GM18519 (cell line): Measurements from ENCODE around the gene ADAM10.

Experiments used
- ATAC-seq: cut with Tn5 transposase; IDR thresholded peaks from one replicate; pipeline ENCODE4 v1.9.1; 2021; ENCODE audit warnings: mild to moderate bottlenecking, moderate library complexity; ENCODE audit not compliant: unreplicated experiment, low FRiP score

Gene ADAM10

DNA sequence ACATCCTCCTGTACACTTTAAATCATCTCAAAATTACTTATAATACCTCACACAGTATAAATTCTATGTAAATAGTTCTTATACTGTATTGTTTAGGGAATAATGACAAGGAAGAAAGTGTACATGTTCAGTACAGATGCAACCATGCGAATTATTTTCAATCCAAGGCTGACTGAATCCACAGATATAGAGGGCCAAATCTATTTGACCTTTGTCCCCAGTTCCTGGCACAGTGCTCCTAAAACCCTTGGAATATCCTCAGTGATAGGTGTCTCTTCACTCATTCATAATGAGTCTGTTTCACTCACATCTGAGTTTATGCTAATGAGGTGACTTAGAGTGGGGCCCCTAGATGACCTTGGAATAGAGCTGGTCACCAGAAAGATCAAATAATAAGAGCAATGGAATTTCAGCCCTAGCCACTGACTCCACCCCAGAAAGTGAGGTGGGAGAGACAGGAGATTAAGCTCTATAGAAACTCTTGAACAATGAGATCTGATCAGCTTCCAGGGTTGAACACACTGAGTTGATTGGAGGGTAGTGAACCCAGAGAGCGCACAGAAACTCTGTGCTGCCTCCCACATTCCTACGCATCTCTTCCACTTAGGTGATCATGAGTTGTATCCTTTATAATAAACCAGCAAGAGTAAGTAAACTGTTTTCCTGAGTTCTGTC is 65.3 kb downstream of the ADAM10 start:
- no peak for ATAC-seq

DNA sequence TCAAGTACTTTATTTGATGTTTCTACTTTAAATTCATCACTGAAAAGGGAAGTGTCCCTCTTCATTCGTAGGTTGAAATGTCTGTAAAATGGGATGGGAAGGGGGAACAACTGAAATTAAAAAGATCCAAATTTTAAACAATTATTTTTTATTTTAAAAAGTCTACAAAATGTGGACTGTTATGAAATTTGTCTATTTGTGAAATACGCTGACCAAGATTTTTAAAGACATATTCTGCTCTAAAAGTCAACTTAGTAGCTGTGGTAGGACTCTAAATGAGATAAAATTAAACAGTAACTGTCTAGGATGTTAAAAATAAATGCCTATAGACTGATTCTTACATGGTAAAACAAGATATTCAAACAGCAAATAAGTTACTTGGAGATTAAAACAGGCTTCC is 67.3 kb downstream of the ADAM10 start:
- no peak for ATAC-seq

DNA sequence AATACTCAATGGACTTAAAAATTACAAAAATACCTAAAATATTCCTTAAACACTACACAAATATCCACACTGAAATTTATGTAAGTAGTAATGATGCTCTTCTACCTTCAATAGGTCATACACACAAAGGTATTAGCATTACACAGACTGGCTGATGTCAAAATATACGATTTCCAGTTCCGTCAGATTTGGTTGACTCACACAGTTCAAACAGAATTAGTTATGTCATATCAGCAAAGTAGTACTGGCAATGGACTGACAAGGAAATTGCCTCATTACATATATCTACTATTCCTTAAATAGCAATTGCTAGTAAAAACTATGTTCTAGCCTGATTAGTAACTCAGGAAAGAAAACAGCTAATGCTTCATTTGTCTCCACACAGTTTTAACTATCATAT is 70.8 kb downstream of the ADAM10 start:
- no peak for ATAC-seq

DNA sequence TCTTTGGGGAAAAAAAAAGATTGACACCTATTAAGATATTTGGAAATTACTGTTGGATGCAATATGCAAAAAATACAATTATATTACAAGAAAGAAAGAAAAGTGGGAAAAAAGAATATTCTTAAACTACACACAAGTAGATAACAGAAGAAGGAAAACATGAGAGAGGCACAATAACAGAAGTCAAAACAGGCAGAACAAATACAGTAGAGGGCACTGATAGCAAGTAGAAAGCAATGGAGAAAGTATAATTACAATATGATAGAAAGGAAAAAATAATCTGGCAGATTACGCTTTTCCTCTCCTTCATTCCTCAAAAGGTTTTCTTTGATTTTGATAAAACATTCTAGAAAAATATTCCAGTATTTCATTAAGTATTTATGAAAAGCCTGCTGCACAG is 72.1 kb downstream of the ADAM10 start:
- no peak for ATAC-seq

DNA sequence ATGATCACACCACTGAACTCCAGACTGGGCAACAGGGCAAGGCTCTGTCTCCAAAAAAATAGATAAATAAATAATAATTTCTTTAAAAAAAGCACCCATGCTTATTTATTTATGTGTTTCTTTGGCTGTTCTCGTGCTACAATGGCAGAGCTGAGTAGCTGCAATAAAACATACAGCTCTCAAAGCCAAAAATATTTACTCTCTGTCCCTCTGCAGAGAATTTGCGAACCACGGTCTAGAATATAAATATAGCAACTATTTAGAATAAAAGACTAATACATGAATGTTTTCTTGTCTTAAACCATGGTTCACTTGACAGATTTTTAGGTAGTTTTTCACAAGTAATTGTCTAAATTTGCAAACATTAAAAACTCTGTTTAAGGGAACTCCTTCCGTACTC is 72.7 kb downstream of the ADAM10 start:
- ATAC-seq = no peak

DNA sequence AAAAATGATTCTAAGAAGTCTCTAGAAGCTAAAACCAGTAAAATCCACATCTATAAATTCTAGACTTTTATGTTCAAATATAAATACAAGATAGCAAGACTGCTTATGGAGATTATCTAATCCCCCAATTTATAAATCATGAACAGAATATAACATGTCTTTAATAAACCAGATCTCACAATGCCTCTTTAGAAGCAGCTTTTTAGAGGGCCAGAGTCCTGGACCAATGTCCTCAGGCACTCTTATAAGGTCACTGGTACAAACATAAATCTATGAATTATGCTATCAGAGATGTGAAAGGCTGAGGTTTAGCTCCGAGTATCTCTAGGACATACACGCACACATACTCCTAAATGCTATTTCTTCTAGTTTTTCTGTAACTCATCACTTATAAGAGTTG is 78.3 kb downstream of the ADAM10 start:
- no peak for ATAC-seq

DNA sequence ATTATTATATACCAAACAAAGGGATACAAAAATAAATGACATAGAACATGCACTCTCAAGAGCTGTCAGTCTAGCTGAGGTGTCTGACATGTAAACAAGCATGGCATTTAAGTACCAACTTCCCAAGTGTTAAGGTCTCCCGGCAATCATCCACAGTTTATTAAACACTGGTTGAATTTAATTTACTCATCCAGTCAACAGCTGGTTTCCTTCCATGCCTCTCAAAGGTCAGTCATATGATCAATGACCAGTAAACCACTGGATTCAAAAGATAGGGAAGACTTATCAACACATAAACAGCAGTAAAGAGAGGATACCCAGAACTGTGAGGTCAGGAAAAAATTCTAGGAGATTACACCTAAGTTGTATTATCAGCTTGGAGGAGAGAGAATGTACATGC is 80.4 kb downstream of the ADAM10 start:
- ATAC-seq = no peak

DNA sequence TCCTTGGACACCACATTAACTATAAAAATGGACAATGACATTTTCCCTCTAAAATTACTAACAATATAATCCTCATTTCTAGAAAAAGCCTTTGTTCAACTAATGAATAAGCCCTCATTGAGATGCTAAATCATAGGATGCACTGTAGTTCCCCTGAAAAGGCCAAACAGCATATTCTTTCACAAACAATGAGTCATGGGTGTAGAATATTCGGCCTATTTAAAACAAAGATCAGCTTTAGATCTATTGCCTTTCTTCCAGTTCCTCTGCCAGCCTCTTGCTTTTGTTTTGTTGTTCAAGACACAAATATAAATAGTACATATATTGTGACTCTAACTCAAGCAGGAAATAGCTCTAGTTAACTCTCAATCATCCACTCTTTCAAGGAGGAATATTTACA is 82.5 kb downstream of the ADAM10 start:
- ATAC-seq = no peak

DNA sequence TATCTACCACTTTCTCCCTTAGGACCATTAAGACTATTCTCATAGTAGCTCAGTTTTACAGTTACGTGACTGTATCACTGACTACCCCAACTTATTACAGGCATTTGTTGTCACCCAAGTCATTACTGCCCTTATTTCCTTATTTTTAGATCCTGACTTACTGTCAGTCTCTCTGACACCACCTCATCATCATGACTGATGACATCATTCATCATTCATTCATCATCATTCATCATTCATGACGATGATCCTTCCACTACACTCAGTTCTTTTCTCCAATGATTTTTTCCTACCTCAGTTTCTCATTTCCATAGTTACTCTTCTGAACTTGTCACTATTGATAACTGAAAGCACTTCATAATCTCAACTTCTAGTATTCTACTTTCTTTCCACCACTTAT is 83.8 kb downstream of the ADAM10 start:
- no peak for ATAC-seq

DNA sequence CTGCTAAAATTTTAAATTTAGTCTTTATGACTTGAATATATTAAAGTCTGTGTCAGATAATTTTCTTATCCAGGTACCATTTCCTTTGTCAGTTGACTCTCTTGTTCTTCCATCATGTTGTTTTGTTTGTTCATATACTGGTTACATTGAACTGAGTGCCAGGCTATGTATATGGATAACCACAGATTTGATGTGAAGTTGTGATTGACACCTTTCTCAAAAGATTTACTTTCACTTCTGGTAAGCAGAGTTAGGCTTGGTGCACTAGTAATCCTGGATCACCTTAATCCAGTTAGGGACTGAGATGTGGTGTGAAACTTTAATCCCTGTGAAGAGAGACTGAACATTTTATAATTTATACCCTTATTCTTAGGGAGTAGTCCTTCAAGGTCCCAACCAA is 99.4 kb downstream of the ADAM10 start:
- no peak for ATAC-seq

DNA sequence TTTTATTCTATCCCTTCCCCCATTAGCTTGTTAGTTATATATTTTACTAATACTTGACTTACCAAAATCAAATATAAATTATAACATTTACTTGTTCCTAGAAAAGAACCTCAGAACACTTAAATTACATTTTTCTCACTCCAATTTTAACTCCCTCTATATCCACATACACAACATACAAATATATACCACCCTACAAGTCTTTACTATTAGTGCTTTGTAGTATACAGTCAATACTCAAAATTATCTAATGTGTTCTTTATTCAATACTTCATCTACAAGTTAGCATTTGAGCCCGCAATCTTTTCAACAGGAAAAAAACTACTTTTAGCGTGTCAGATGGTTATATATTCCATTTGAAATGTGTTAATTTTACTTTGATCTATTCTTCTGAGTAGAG is 100.3 kb downstream of the ADAM10 start:
- ATAC-seq = no peak

DNA sequence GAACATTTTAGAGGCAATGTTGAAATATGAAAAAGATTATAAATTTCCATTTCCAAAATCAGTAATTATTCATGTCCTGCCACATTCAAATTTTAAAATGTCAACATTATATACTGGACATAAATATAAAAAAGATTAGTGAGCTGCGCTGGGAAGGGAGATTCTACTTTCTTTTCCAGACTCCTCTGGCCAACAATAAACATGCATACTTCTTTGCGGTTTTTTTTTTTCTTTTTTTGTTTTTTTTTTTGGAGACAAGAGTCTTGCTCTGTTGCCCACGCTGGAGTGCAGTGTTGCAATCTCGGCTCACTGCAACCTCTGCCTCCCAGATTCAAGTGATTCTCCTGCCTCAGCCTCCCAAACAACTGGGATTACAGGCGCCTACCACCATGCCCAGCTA is 105.5 kb downstream of the ADAM10 start:
- no peak for ATAC-seq

DNA sequence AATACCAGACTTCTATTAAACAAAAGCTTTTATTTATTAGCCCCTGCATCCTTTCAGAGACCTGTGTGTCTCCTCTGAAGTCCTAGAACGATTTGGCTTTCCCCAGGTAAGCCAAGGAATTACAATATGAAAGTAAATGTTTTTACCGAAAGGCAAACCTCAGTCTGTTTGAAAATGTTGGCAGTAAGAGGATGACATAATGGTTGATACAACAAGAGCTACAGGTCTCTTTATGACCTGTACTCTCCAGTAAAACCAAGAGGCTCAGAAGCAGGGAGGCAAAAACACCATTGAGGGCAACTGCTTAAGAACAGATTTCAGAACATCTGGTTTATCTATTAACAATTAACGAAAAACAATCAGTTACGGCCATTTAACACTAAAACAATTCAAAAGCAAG is 107.8 kb downstream of the ADAM10 start:
- ATAC-seq = no peak

DNA sequence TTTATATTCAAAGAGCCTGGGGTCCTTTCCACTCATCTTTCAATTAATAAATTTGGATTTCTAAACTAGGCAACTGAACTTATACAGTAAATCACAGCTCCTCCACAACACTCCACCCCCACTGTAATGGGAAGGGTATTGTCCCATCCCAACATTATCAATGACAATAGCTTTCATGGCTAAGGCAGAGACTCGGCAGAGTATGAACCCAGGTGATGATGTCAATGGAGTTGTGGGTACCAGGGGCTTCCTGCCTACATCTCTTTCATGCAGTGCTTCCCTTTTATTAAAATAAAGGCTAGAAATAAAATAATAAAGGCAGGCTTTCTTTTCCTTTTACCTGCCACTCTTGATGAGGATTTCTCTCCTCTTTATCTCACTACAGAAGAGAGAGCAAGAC is 109.5 kb downstream of the ADAM10 start:
- ATAC-seq = no peak

DNA sequence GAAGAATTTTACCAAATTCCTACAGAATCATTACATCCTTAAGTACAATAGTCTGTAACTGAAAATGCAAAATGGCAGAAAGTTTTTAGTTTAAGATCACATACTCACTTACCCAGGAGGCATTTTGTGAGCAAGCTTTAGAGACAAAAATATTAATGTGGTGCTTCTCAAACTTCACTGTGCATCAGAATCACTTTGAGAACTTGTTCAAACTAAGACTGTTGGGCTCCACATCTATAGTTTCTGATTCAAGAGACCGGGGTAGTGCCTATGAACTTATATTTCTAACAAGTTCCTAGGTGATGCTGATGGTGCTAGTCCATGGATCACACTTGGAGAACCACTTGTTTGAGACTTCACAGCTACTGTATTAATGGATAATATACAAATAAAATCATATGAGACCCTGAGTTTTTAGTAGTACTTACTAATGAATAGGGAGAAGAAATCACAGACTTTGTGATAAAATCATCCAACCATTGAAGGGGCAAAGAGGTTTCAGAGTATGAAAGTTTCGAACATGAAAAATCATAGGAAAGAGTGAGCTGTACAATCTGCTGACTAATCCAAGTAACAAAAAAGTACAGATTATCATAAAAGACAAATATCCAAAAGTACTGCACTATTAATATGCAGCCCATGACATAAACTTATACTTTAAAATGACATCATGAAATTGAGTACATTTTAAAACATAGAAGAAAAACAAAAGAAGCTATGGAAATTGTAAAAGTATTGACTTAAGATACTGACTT is 110.3 kb downstream of the ADAM10 start:
- no peak for ATAC-seq

DNA sequence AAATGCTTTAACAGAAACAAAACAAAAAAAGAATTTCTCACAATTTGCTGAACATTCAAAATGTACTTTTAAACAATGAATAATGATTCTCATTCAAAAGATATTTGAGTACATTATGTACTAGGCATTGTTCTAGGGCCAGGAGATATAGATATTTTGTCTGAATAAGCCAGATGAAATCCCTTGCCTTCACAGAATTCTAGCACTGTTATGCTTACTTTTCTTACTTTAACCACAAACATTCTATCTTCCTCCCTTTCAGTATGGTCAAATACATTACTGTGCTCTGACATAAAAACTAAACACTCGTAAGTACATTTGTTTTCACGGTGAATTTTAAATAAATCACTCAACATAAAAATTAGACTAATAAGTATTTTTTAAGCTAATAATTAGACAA is 116.7 kb downstream of the ADAM10 start:
- ATAC-seq = no peak

DNA sequence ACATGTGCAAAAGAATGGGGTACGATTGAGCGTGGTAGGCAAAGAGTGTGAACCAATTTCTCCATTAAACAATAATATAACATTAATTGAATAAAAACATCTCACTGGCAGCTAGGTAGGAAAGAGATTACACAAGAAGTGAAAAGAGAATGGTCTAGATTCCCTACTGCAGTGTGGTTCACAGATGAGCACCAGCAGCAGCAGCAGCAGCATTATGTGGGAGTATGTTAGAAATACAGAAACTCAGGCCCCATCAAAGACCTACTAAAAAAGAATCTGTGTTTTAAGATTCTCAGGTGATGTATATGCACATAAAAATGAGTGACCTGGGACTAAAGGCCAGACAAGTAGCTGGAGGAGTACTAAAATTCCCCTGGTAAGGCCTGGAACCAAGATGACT is 118.2 kb downstream of the ADAM10 start:
- no peak for ATAC-seq

DNA sequence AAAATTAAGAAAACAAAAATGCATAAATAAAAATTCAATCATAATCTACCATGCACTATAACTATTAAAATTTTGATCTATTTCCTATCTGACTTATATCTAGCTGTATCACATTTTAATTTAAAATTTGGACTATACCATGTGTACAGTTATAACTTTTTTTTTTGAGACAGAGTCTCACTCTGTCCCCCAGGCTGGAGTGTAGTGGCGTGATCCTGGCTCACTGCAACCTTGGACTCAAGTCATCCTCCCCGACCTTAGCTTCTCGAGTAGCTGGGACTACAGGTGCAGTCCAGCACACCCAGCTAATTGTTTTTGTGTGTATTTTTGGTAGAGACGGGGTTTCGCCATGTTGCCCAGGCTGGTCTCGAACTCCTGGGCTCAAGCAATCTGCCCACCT is 119.9 kb downstream of the ADAM10 start:
- no peak for ATAC-seq

DNA sequence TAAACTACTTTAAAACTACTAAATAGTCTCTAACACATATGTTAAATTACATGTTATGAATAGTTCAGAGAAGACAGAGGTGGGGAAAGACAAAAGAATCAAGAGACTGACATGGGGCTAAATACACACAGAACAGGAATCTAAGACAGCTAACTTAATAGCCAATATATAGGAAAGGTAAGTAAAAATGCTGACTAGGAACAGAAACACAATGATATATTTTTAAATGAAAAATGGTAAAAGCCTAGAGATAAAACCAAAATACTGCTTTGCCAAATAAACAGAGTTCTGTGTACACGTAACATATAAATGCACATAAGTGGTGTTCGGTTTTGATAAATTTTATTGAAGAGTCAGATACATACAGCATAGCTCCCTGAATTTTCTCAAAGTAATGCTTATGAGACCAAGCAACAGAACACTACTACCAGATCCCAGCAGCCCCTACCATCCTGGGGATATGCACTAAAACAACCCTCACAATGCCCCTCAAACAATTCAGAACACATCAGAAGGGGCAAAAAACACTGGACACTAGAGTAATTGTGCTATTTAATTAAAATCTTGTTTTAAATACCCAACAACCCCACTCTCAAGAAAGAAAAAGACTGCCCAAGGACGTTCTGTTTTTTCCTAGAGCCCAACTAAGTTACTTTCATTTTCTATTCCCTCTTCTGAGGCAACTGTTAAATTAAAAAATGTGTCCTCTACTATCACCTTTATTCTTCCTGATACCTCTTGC is 121.1 kb downstream of the ADAM10 start:
- no peak for ATAC-seq

DNA sequence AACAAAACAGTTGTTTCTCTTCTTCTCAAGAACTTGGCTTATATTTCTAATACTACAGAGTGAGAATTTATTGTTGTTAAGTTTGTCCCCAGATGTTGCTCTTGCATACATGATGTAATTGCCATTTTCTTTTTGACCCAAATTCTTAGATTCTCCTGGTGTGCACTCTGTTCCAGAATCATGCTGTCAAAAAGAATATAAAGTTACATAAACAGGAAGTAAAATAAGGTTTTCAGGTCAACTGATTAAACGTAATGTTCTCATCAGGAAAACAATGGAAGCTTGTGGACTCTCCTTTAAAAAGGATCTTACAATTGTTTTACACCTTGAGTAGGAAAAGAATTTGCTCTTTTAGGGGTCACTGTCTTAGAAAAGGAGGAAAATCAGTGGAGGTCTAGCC is 121.8 kb downstream of the ADAM10 start:
- ATAC-seq = no peak

DNA sequence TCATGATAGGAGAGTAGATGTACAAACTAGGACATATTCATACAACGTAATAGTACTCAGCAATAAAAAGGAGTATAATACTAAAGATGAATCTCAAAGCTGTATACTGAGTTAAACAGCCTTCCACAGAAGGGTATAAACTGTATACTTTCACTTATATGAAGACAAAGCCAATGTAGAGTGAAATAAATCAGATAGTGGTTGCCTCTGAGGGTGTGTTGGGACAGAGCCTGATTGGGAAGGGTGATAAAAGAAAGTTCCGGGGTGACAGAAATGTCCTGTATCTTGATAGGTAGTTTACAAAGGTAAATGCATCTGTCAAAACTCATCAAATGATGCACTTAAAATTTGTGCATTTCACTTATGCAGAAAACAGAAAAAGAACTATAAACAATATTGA is 122.5 kb downstream of the ADAM10 start:
- no peak for ATAC-seq

DNA sequence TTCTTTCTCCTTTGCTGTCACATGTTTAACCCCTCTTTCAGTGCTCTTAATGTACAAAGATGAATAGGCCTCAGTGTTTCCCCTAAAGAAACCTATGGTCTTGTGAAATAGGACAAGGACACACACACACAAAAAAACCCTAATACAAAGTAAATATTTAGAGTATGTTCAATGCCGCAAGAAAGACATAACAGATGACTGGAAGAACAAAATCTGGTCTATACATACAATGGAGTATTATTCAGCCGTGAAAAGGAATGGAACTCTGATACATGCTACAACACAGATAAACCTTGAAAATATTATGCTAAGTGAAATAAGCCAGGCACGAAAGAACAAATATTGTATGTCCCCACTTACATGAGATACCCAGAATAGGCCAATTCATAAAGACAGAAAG is 123.1 kb downstream of the ADAM10 start:
- ATAC-seq = no peak
